NCI-H2107 treated with DMSO at 0.1 percent for 48 hours (cell line): Measurements from ENCODE around the gene NFXL1.

Source experiments
- DNase-seq: peaks from one replicate; lab custom pipeline; 2025; ENCODE audit not compliant: unreplicated experiment; lab: John Stamatoyannopoulos, UW

The NFXL1 gene

GRCh38 chr4:47899639-47900038, 14.7 kb downstream of the NFXL1 start:
- peak; percentile 47 for DNase-seq

GRCh38 chr4:47891928-47892327, 22.5 kb downstream of the NFXL1 start:
- no peak for DNase-seq

DNA sequence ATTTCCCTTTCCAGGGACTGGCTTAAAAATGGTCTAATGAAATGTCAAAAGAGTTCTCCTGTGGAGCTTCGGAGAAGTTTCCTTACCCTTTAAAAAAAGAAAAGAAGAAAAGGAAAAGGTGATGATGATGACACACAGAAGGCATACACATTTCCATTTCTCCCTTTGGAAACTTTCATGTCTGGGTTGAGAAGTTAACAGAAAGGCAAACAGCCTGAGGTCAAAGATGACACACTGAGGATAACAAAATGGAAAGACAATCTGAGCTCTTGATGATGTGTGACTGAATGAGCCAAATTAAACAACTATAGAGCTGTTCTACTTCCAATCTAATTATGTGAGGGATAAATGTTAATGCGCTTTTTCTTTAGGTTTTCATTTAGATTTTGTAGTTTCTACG, 32.2 kb downstream of the NFXL1 start:
- DNase-seq: no peak

DNA sequence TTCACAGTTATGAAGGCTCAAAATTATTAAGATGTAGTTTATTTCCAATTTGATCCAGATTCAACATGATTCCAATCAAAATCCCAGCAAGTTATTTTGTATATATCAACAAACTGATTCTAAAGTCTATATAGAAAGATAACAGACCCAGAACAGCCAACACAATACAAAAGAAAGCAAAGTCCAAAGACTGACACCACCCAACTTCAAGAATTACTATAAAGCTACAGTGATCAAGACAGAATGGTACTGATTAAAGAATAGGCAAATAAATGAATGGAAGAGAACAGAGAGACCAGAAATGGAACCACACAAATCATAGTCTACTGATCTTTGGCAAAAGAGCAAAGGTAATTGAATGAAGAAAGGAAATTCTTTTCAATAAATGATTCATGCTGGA, 34.9 kb downstream of the NFXL1 start:
- DNase-seq: no peak

DNA sequence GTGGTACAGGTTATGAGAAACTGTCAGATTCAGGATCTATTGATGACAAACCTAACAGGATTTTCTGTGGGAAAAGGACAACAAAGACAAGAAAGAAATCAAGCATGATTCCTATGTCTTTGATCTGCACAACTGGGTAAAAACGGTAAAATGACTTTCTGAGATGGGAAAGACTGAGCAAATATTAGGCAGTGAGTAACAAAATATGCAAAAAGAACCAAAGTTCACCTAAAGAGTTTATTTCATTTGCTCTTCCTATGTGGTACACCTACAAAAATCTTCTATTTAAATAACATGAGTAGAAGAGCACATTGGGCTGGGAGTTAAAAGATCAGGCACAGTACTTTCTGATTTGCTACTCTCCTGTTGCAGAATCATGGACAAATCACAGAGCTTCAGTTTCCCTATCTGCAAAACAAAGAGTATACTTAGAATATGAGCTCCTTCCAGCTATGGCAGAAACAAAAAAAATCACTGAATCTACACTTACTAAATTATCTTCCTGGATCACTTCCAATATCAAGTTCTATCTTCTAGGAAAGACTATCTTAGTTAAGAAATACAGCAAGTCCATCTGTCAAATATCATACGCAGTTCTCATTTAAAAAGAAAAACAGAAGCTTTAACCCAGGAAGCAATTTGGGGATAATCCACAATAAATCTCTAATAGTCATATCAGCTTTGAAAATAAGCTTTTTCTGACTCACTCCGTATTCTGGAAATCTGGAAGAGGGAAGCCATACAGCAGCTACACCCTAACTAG, 37.4 kb downstream of the NFXL1 start:
- no peak for DNase-seq

DNA sequence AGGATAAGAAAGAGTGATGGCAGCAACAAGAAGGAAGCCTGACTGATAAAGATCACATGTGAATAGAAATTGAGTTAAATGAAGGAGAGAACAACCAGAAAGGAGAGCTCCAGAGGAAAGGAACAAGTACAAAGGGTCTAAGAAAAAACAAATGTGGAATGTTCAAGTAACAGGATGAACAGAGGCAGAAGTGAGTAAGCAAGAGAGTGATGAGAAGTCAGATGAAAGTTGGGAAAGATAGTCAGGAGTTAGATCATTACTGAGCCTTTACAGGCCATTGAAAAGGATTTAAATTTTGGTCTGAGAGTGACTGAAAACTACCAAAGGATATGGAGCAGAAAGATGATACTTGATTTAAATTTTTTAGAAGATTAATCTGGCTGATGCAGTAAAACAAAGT, 38.1 kb downstream of the NFXL1 start:
- DNase-seq: no peak

- DNase-seq: no peak
Measured at GRCh38 chr4:47873877-47874541, 40.4 kb downstream of the NFXL1 start.

GRCh38 chr4:47863486-47863885, 50.9 kb downstream of the NFXL1 start:
- DNase-seq: no peak

- no peak for DNase-seq
Measured at GRCh38 chr4:47862297-47862696, 52.1 kb downstream of the NFXL1 start.

GRCh38 chr4:47860305-47860704, 54.1 kb downstream of the NFXL1 start:
- no peak for DNase-seq

- no peak for DNase-seq
Measured at GRCh38 chr4:47858006-47858405, 56.4 kb downstream of the NFXL1 start.

DNA sequence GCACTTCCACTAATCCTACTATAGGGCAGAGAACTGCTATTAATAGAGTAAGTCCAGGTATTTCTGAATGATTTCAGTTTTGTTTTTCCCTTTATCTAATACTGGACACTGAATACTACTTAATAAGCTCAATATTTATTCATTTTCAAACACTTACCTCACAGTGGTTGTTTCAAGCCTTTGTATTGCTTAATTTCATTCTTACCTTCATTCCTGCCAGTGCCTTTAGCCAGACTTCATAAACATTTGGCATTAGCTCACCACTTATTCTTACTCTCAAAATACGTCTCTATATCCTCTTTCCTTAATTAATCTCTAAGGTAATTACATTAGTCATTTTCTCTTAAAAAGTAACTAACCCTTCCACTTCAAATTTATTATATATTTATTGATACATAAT, 57.7 kb downstream of the NFXL1 start:
- DNase-seq: no peak

GRCh38 chr4:47855350-47855749, 59.0 kb downstream of the NFXL1 start:
- DNase-seq: no peak

DNA sequence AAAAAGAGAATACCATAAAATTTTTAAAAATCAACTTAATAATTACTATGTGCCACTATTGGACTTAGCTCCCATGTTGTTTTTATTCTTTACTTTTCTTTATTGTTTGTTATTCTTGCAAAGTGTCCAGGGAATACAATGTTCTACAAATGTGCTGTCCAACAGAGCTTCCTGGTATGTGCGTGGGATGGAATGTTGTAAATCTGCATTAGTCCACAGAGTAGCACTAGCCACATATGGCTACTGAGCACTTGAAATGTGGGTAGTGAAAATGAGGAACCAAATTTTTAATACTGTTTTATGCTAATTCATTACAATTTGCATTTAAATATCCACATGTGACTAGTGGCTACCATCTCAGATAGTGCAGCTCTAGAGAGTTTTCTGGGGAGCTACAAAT, 62.2 kb downstream of the NFXL1 start:
- no peak for DNase-seq

- DNase-seq: no peak
Measured at GRCh38 chr4:47849466-47849865, 64.9 kb downstream of the NFXL1 start.

DNA sequence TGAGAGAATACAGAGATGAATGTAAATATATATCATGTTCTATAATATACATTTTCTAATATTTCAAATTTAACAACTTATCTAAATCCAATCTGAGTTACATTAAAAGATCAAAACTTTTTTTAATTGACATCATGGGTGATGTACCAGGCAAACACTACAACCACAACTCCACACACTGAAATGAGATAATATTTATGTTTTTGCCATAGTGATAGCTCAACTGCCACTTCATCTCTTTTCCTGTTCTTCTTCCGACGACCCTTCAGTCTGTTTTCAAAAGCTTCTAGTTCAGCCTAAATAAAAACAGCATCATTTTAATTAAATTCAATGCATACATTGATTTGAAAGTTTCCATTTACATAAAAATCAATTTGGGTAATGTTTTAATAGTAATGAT, 66.3 kb downstream of the NFXL1 start:
- no peak for DNase-seq

DNA sequence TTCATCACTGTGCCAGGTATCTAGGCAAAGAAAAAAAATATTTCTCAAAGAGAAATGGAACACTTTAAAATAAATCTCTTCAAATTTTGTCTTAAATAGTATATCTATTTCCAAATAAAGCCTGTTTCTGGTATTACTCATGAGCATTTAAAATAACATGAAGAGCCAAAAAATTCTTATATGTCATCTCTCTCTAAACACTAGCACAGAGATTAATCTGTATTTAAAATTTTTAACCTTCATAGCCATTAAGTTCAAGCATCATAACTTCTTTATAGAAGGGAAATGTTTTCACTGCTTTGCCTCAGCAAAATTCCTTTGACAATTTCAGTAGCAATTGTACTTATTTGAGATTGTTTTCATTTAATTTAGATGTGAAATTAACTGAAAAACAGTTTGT, 71.4 kb downstream of the NFXL1 start:
- DNase-seq: no peak

- DNase-seq: no peak
Measured at GRCh38 chr4:47840291-47840690, 74.1 kb downstream of the NFXL1 start.

- DNase-seq: no peak
Measured at GRCh38 chr4:47839259-47839658, 75.1 kb downstream of the NFXL1 start.

GRCh38 chr4:47838445-47838844, 75.9 kb downstream of the NFXL1 start:
- DNase-seq: no peak

- DNase-seq: no peak
Measured at GRCh38 chr4:47837908-47838294, 76.5 kb downstream of the NFXL1 start, which contains the start of gene CORIN. CORIN (minus strand) TSS chr4:47838067; CDS start chr4:47837949, 118 bp downstream.

DNA sequence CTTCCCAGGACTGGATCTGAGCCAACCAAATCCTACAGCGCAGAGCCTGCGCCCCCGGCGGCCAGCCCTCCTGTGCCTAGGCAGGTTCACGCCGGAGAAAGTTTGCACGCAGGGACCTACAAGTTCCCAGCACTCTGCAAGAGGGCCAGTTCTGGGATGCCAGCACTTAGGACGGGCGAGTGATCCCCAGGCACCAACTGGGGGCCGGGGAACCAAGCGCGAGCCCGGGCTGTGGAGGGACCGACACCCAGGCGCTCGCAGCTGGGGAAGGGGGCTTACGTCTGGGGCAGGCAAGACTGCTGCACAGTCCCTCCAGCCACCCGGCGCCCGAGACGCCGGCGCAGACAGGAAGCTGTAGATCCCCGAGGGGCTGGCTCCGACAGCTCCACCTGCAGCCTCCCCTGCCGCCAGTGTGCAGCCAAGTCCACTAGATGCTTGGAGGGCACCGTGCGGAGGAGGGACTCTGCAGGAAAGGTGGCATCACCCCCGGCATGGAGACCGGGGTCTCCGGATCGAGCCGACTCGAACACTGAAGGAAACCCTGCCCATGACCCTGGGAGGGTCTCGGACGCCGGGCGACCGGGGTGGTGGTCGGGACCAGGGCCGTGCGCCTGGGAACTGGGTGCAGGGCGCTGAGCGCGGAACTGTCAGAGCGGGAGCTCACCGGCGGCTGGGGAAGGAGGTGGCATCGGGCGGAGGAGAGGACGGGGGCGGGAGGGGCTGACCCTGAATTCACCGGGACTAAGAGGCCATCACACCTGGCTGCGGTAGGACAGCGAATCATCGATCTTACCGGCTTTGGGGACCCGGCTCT, 77.1 kb downstream of the NFXL1 start:
- no peak for DNase-seq
